Brain microvascular endothelial cell (primary cell): ENCODE data around the gene SULT1C2.
A peak's percentile ranks its signal among the peaks of the same experiment; 100 is the strongest.

Source experiments
- DNase-seq: peaks from one replicate; pipeline ENCODE4 v3.0.0-alpha.2; 2020
- H3K27ac ChIP-seq: fragments of 250-450 bp; sonication (Bioruptor Pico); 2 replicates; pipeline ENCODE4 v1.5.1; 2020; ENCODE audit warnings: mild to moderate bottlenecking, moderate library complexity
- H3K27me3 ChIP-seq: fragments of 250-450 bp; sonication (Bioruptor Pico); replicated peaks from 2 replicates; pipeline ENCODE4 v1.5.1; 2020; ENCODE audit warnings: mild to moderate bottlenecking
- H3K36me3 ChIP-seq: fragments of 250-450 bp; sonication (Bioruptor Pico); replicated peaks from 2 replicates; pipeline ENCODE4 v1.5.1; 2020; ENCODE audit warnings: mild to moderate bottlenecking
- H3K4me3 ChIP-seq: 2 replicates; pipeline ENCODE4 v1.5.1; 2011; ENCODE audit warnings: low read depth, mild to moderate bottlenecking, control low read depth, low read length, moderate library complexity
- in situ Hi-C: cut with HindIII; loops from 2 replicates; pipeline ENCODE4 v1.10.0; 2017; ENCODE audit warnings: low sequenced_read_pairs, low pct_ligation_motif_present
- TF ChIP-seq, protein P1 (sequence below): IDR thresholded peaks from 2 replicates; pipeline ENCODE4 v1.5.1; 2011; ENCODE audit warnings: low read depth, mild to moderate bottlenecking, moderate library complexity, low read length, control low read depth, inconsistent platforms; ENCODE audit errors: missing control alignments

Gene SULT1C2

DNA sequence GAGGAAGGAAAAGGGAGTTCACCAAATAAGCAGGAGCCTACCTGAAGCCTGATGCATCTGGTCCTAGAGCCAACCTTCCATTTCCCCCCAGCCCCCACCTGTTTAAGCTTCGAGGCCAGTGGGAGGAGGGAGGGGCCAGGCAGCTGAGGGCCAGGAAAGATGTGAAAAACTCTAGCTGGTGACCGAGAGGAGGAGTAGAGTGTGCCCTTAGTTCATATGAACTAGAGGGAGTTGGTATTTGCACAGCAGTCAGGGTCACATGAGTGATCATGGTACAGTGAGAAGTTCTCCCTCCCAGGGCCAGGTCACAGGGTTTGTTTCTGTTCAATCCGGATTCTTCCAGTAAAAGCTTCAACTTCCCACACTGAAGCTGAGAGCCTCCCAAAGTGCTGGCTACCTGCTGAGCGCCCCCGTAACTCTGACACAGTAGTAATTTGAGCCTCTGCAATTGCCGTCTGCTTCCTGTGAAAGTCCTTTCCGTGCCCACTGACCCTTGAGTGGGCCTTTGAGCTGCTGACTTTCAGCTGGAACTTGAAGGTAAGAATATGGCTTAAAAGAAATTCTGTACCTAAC, at the start of gene SULT1C2:
SULT1C2 (plus strand) TSS at position 362 of the 573 bp plus-strand sequence. CDS start 4,773 bp downstream, outside the sequence.
- Histone ChIP-seq H3K4me3 (no peak within 1 kb of the TSS), H3K36me3 (no peaks in the 10 kb centered on the region), H3K27ac (peak within 1 kb of the TSS; percentile 12), H3K27me3 (no peaks in the 10 kb centered on the region)
- in situ Hi-C loops = no loop called here
- DNase-seq = peak; percentile 67
- TF ChIP-seq, protein P1, sequence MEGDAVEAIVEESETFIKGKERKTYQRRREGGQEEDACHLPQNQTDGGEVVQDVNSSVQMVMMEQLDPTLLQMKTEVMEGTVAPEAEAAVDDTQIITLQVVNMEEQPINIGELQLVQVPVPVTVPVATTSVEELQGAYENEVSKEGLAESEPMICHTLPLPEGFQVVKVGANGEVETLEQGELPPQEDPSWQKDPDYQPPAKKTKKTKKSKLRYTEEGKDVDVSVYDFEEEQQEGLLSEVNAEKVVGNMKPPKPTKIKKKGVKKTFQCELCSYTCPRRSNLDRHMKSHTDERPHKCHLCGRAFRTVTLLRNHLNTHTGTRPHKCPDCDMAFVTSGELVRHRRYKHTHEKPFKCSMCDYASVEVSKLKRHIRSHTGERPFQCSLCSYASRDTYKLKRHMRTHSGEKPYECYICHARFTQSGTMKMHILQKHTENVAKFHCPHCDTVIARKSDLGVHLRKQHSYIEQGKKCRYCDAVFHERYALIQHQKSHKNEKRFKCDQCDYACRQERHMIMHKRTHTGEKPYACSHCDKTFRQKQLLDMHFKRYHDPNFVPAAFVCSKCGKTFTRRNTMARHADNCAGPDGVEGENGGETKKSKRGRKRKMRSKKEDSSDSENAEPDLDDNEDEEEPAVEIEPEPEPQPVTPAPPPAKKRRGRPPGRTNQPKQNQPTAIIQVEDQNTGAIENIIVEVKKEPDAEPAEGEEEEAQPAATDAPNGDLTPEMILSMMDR = peak; percentile 12

DNA sequence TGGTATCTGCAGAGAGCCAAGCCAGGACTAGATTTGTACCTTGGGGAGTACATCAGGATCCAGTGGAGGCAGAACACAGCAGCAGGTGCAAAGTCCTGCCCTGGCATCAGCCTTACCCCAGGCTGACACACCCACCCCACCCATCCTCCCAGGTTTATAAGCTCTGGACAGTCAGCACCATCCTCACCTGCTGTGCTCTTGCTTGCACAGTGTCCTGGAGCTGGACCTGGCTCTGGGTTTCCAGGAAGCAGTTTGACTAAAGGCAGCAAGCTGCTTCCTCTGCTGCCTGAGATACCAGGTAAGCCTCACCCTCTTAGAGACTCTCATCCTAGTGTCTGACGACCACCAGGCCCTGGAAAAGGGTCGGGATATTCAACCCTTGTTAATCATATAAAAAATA, 48.9 kb upstream of the SULT1C2 start, which contains the start of gene SULT1C3:
SULT1C3 (plus strand) TSS at position 183 of the 400 bp plus-strand sequence. CDS start 7,227 bp downstream, outside the sequence.
- Histone ChIP-seq H3K27ac (no peak within 1 kb of the TSS), H3K4me3 (no peak within 1 kb of the TSS), H3K36me3 (no peaks in the 10 kb centered on the region), H3K27me3 (no peaks in the 10 kb centered on the region)
- no peak for DNase-seq
- TF ChIP-seq, protein P1 = no peak
- in situ Hi-C loops = no loop called here

DNA sequence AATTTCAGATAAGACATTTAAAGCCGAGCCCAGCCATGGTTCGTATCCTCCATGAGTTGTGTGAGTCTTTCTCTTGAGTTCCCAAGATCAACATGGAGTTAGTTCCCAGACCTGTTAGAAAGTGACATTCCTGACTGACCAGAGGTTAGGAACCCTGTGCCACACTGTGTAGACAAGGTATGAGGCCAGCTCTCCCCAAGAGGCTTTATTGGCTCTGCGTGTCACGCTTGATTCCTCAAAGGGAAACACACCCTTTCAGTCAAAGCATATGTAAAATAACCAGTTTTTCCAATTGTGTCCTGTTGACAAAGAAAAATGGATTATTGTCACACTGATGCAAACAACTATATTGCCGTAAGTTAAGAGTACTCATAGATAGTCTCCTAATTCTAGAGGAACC, 47.7 kb upstream of the SULT1C2 start:
- in situ Hi-C loops = no loop called here
- no peak for DNase-seq
- TF ChIP-seq, protein P1 = no peak
- H3K27me3 ChIP-seq = no peaks in the 10 kb centered on the region
- no peaks in the 10 kb centered on the region for H3K36me3 ChIP-seq
- no peak overlapping the region for H3K27ac ChIP-seq
- no peak overlapping the region for H3K4me3 ChIP-seq

DNA sequence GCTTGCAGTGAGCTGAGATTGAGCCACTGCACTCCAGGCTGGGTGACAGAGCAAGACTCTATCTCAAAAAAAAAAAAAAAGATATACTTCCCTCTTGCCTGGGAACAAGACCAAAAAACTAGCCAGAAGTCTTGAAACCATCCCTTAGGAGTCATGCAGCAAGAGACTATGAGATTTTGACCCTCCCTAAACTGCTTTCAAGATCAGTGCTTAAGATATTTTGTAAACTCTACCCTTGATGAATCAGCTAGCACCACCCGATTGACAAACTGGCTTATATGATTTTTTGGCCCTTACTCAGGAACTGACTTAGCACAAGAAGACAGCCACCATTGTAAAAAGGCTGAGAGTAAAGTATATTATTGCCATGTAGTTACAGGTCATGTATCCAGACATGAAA, 45.1 kb upstream of the SULT1C2 start:
- H3K27ac ChIP-seq = no peak overlapping the region
- TF ChIP-seq, protein P1 = no peak
- H3K4me3 ChIP-seq = no peak overlapping the region
- H3K27me3 ChIP-seq = no peaks in the 10 kb centered on the region
- no peak for DNase-seq
- in situ Hi-C loops = no loop called here
- no peaks in the 10 kb centered on the region for H3K36me3 ChIP-seq

DNA sequence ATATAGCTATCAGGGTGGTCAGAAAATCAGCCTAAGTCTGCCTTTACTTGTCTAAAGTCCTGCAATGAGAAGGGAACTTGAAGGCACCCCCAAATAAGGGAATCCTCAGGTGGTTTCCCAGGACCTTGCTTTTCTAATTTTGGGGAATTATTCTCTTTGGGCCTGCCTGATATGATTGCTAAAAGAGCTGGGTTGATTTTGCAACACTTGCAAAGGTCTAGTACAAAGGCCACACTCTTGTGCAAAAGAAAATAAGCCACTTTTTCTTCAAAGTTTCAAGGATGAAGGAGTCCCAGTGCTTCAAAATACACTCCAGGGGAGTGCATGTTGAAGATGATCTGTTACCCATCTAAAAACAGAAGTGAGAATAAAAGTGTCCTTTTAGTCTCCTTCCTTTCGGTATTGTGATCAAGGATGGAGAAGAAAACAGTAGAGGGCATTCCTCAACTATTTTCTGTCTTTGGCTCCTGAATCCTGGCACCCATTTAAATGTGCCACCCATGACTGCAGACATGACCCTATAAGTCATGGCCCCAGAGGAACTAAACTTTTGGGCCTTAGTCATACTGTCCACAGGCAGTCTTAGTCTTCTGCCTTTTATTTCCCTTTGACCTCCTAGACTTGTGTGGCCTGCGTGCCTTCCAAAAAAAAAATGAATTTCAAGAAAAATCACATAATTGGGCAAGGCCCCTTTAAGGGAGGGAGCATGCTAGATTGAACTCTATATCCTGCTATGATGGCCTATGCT, 43.9 kb upstream of the SULT1C2 start:
- H3K36me3 ChIP-seq = no peaks in the 10 kb centered on the region
- no peaks in the 10 kb centered on the region for H3K27me3 ChIP-seq
- in situ Hi-C loops = no loop called here
- no peak overlapping the region for H3K27ac ChIP-seq
- H3K4me3 ChIP-seq = no peak overlapping the region
- TF ChIP-seq, protein P1 = no peak
- no peak for DNase-seq
